Lower leg skin (tissue), 4 donors: ENCODE data around the gene BRF1. TPM values are rescaled to one million over a fixed set of nuclear protein-coding genes. Genes with fewer than 3 reads are reported as not detected.

Experiments used
- DNase-seq, 2 donors: peaks; one replicate each; pipeline ENCODE4 v3.0.0-alpha.2; 2019; ENCODE audit warnings: low spot score in 2 of 2
- H3K4me3 ChIP-seq: fragments of 200-600 bp; sonication (generic); 2 replicates; pipeline ENCODE4 v1.5.1; 2017; ENCODE audit warnings: mild to moderate bottlenecking, low read depth; ENCODE audit not compliant: poor library complexity, severe bottlenecking
- CTCF ChIP-seq, 3 donors: fragments of 450-650 bp; IDR thresholded peaks; one replicate each; pipeline ENCODE4 v1.5.1; 2016; ENCODE audit warnings: antibody characterized with exemption in 3 of 3, mild to moderate bottlenecking in 3 of 3, moderate library complexity in 2 of 3
- POLR2A ChIP-seq, 2 donors: fragments of 450-650 bp; IDR thresholded peaks; one replicate each; pipeline ENCODE4 v1.6.1; 2016 to 2017; ENCODE audit warnings: antibody characterized with exemption in 2 of 2, mild to moderate bottlenecking in 1 of 2, moderate library complexity in 1 of 2
- WGBS, 2 donors: methylation state at CpG; one replicate each; pipeline ENCODE4 v1.1.5; 2018; 5-methylcytosine and 5-hydroxymethylcytosine counted together
- intact Hi-C: fragments of 100-400 bp; cut with DNase I; formaldehyde crosslinking; loops from one replicate; pipeline ENCODE4 v1.15.0; 2023; ENCODE audit warnings: low total_unique reads
- total RNA-seq, 4 donors: library from RNA; depleted of rRNA; stranded (reverse); fragments of >200 nt; gene quantifications; one replicate each; pipeline ENCODE4 v1.1.0, GENCODE V29; 2016

Gene BRF1
- total RNA-seq, 4 donors from 2014 or later = 32.7 to 74.5 (median 43.0) TPM

GRCh38 chr14:105275267-105275946 is 25.4 kb downstream of the BRF1 start:
- DNase-seq = no peak
- intact Hi-C loops = no loop called here

DNA sequence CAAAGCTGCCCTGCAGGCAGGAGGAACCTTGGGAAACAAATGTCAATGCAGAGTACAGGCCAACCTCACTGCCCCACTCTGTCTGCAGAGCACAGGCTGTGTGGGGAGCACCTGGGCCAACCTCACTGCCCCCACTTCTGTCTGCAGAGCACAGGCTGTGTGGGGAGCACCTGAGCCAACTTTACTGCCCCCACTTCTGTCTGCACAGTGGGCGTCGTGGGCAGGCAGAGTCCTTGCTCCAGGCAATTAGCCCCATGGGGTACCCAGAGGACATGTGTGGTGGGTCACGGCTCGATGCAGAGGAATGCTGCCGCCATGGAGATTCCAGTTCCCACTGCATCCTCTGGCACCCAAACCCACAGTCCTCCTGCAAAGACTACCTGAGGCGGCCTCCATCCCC is 26.2 kb downstream of the BRF1 start:
- no peak overlapping the region for H3K4me3 ChIP-seq
- intact Hi-C loops = no loop called here
- no peak for DNase-seq
- 89 to 96% methylated on average over 6 of the region's 6 CpGs for WGBS, 2 donors
- no peak for TF ChIP-seq CTCF (IDR thresholded peaks at IDR 0.05)
- no peak for TF ChIP-seq POLR2A (IDR thresholded peaks at IDR 0.05)

More at GRCh38 chr14:105275267-105275946, 25.4 kb downstream of the BRF1 start:
- H3K4me3 ChIP-seq = no peak overlapping the region
- 68 to 81% methylated on average over 14 to 16 of the region's 16 CpGs for WGBS, 2 donors
- no peak for TF ChIP-seq CTCF (IDR thresholded peaks at IDR 0.05)
- no peak for TF ChIP-seq POLR2A (IDR thresholded peaks at IDR 0.05)

GRCh38 chr14:105273062-105273461 is 27.7 kb downstream of the BRF1 start:
- 60 to 88% methylated on average over 10 to 12 of the region's 12 CpGs for WGBS, 2 donors
- no peak for TF ChIP-seq POLR2A (IDR thresholded peaks at IDR 0.05)
- DNase-seq = peak in 1 of 2 donors; percentile 24
- intact Hi-C loops = no loop called here
- no peak overlapping the region for H3K4me3 ChIP-seq

DNA sequence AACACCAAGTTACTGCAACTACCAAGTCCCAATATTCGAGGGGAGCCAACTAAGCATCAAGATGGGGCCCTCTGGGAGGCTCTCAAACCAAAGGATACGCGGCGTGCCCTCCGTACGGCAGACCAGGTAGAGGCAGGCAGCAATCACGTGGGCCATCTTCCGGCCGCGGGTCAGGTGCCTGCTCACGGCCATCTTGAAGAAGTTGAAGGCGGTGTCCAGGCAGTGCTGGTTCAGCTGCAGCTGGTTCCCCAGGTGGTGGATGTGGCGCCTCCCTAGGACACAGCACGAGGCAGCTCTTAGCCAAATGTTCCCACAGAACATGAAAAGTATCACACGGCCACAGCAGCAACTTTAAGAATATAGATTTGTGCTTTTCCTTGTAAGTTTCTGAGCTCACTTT is 28.2 kb downstream of the BRF1 start:
- no peak for TF ChIP-seq POLR2A (IDR thresholded peaks at IDR 0.05)
- no peak for TF ChIP-seq CTCF (IDR thresholded peaks at IDR 0.05)
- intact Hi-C loops = no loop called here
- no peak overlapping the region for H3K4me3 ChIP-seq

GRCh38 chr14:105271224-105271890 is 29.4 kb downstream of the BRF1 start:
- 91 to 92% methylated on average over 15 to 20 of the region's 22 CpGs for WGBS, 2 donors
- no peak for DNase-seq
- H3K4me3 ChIP-seq = no peak overlapping the region
- intact Hi-C loops = no loop called here
- TF ChIP-seq CTCF (IDR thresholded peaks at IDR 0.05) = no peak
- TF ChIP-seq POLR2A (IDR thresholded peaks at IDR 0.05) = no peak

More for the DNA sequence above, 28.2 kb downstream of the BRF1 start:
- DNase-seq = no peak
- 75 to 92% methylated on average over 15 of the region's 15 CpGs for WGBS, 2 donors

GRCh38 chr14:105269405-105269804 is 31.4 kb downstream of the BRF1 start:
- TF ChIP-seq POLR2A (IDR thresholded peaks at IDR 0.05) (no peak), CTCF (IDR thresholded peaks at IDR 0.05) (no peak)
- no peak overlapping the region for H3K4me3 ChIP-seq
- 83 to 88% methylated on average over 9 to 11 of the region's 11 CpGs for WGBS, 2 donors
- DNase-seq = no peak
- intact Hi-C loops = no loop called here
